GM12891 (cell line): ENCODE results near the gene STYXL2.

ENCODE experiments used
- DNase-seq: peaks from one replicate; pipeline ENCODE4 v3.0.0; 2011; ENCODE audit warnings: low spot score; ENCODE audit not compliant: insufficient read length
- FAIRE-seq: peaks from 2 replicates; lab custom pipeline; 2011; peaks lifted over from hg19 to GRCh38; lab: Jason Lieb, UNC
- PAX5 ChIP-seq: IDR thresholded peaks from 2 replicates; pipeline ENCODE4 v1.6.1; 2011; ENCODE audit warnings: low read length, moderate library complexity, mild to moderate bottlenecking; ENCODE audit not compliant: insufficient read depth, severe bottlenecking
- POLR2A ChIP-seq: IDR thresholded peaks from 2 replicates; pipeline ENCODE4 v1.6.1; 2011; ENCODE audit warnings: low read depth, low read length, control low read depth
- POLR2AphosphoS5 ChIP-seq: IDR thresholded peaks from 2 replicates; pipeline ENCODE4 v1.6.1; 2011; ENCODE audit warnings: low read depth, low read length, control low read depth
- POU2F2 ChIP-seq: IDR thresholded peaks from 2 replicates; pipeline ENCODE4 v1.6.1; 2011; ENCODE audit warnings: low read depth, mild to moderate bottlenecking, control low read depth, low read length, moderate library complexity
- SPI1 ChIP-seq: IDR thresholded peaks from 2 replicates; pipeline ENCODE4 v1.6.1; 2011; ENCODE audit warnings: low read depth, low read length, control low read depth
- TAF1 ChIP-seq: IDR thresholded peaks from 2 replicates; pipeline ENCODE4 v1.6.1; 2011; ENCODE audit warnings: low read depth, low read length, control low read depth

Gene STYXL2

DNA sequence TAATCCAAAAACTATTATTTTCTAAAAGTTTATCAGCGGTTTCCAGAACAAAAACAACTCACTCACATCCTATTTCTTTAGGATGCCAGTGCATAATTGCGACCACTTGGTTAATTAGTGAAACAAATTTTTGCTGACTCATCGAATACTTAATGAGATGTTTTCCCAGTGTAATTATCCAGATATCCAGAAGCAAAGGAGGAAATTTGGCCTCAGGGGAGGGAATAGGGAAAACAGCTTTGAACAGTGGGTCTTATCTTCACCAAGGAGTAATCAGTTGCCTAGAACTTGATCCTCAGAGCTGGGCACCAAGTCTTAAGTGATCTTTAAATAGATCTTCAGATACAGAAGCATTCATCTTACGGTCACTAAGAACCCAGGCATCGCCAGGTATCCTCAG is 24.3 kb downstream of the STYXL2 start:
- no peak for FAIRE-seq

DNA sequence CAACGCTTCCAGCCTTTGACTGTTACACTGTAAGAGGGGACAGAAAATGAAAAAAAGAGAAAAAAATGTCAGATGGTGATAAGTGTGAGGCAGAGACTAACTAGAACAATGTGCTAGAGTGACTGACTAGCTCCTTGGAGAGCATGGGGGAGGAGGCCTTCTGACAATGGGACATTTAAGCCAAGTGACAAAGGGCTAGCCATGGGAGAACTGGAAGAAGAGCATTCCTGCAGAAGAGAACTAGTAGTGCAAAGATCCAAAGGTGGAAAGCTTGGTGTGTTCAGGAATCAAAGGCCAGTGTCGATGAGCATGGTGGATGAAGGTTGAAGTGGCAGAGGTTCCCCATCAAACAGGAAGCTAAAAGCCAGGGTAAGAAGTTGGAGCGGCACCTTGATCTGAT is 25.8 kb downstream of the STYXL2 start:
- FAIRE-seq (no peak), DNase-seq (no peak)
- TF ChIP-seq PAX5 (no peak), POU2F2 (no peak)

More for the DNA sequence above, 24.3 kb downstream of the STYXL2 start:
- no peak for TF ChIP-seq TAF1
- no peak for TF ChIP-seq PAX5
- no peak for TF ChIP-seq POLR2AphosphoS5
- no peak for TF ChIP-seq POLR2A
- no peak for TF ChIP-seq POU2F2
- no peak for TF ChIP-seq SPI1
- DNase-seq = no peak

DNA sequence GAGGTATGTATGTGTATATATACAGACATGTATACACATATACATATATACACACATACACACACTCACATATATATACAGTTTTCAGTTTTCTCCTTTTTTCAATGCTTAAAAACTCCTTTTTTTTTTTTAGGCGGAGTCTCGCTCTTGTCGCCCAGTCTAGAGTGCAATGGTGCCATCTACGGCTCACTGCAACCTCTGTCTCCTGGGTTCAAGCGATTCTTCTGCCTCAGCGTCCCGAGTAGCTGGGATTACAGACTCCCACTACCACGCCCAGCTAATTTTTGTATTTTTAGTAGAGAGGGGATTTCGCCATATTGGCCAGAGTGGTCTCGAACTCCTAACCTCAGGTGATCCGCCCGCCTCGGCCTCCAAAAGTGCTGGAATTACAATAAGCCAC is 27.0 kb downstream of the STYXL2 start:
- FAIRE-seq (no peak), DNase-seq (no peak)
- no peak for TF ChIP-seq SPI1
- TF ChIP-seq POU2F2 = no peak
- TF ChIP-seq TAF1 = no peak
- no peak for TF ChIP-seq POLR2AphosphoS5
- TF ChIP-seq POLR2A = no peak
- TF ChIP-seq PAX5 = no peak

DNA sequence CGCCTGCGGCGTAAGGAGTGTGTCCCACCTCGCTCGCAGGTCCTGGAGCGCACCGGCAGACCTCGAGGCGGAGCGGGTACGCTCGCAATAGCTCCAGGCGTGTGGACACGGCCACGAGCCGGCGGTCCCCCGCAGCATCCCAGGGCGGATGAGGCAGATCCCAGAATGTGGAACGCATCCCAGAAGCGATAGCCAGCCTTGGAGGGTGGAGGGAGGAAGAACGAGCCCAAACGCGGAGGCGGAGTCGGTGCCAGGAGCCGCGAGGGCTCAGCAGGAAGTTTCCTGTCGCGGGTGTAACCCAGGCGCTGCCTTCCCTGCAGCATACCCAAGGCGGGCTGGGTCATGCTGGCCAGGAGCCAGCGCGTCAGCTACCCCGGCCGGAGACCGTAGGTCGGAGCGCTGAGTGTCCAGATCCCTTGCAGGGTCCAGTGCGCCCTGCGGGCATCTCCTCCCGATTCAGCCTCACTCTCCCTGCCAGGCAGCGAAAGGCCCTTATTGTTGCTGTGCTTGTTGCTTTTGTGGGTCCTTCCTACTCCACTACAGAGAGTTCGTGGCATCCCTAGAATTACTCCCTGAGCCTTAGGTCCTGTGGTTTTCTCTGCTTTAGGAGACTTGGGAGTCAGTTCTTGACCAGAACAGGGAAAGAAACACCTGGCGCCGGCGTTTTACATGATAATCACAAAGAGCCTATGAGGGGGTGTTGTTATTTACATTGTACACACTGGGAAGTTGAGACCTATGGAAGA is 27.7 kb downstream of the STYXL2 start:
- TF ChIP-seq POLR2A (no peak), PAX5 (no peak), POU2F2 (no peak), SPI1 (no peak), POLR2AphosphoS5 (no peak), TAF1 (no peak)
- DNase-seq (no peak), FAIRE-seq (no peak)

DNA sequence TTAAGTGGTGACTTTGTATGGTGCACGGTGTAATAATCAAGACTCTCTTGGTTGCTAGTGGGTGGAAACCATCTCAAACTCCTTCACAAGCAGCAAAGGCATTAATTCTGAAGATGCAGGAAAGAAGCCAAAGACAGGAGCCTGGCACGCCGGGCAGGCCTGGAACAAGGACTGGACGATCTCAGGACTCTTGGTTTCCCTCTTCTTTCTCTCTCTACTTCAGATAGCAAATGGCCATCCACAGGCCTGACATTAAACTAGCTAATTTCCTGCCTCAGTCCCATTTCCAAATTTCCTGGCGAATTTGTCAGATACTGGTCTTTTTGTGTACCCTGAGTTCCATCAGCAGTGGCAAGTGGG is 28.2 kb downstream of the STYXL2 start:
- DNase-seq (no peak), FAIRE-seq (no peak)
- TF ChIP-seq POU2F2 (no peak), POLR2A (no peak), POLR2AphosphoS5 (no peak), SPI1 (no peak)

DNA sequence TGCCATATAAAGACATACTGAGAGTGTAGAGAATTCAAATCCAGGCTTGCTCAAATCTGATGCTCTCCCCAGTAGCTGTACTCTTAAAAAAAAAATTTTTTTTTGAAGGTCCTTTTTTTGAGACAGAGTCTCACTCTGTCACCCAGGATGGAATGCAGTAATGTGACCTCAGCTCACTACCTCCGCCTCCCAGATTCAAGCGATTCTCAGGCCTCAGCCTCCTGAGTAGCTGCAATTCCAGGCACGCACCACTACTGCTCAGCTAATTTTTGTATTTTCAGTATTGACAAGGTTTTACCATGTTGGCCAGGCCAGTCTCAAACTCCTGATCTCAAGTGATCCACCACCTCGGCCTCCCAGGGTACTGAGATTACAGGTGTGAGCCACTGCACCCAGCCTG is 28.7 kb downstream of the STYXL2 start:
- no peak for FAIRE-seq
- no peak for TF ChIP-seq PAX5
- TF ChIP-seq TAF1 = no peak
- no peak for DNase-seq

DNA sequence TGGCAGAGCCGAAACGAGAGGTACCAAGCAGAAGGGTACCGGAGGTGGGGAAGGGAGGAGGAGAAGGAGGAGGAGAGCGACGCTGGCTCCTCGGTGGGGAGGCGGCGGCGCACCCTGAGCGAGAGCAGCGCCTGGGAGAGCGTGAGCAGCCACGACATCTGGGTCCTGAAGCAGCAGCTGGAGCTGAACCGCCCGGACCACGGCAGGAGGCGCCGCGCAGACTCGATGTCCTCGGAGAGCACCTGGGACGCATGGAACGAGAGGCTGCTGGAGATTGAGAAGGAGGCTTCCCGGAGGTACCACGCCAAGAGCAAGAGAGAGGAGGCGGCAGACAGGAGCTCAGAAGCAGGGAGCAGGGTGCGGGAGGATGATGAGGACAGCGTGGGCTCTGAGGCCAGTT is 32.4 kb downstream of the STYXL2 start:
- DNase-seq (no peak), FAIRE-seq (no peak)
- TF ChIP-seq POLR2A (no peak), SPI1 (no peak), TAF1 (no peak), POU2F2 (no peak), PAX5 (no peak), POLR2AphosphoS5 (no peak)

DNA sequence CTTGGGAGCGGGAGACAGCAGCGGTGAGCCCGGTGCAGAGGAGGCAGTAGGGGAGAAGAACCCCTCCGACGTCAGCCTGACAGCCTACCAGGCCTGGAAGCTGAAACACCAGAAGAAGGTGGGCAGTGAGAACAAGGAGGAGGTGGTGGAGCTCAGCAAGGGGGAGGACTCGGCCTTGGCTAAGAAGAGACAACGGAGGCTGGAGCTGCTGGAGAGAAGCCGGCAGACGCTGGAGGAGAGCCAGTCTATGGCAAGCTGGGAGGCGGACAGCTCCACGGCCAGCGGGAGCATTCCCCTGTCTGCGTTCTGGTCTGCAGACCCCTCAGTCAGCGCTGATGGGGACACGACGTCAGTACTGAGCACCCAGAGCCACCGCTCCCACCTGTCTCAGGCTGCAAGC is 32.9 kb downstream of the STYXL2 start:
- DNase-seq = no peak
- TF ChIP-seq SPI1 (no peak), POU2F2 (no peak), TAF1 (no peak), POLR2AphosphoS5 (no peak), POLR2A (no peak), PAX5 (no peak)
- no peak for FAIRE-seq

DNA sequence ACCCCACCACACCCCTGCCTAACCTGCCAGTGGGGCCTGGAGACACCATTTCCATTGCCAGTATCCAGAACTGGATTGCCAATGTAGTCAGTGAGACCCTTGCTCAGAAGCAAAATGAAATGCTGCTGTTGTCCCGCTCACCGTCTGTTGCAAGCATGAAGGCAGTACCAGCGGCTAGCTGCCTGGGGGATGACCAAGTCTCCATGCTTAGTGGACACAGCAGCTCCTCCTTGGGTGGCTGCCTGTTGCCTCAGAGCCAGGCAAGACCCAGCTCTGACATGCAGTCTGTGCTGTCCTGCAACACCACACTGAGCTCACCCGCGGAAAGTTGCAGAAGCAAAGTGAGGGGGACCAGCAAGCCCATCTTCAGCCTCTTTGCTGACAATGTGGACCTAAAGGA is 33.4 kb downstream of the STYXL2 start:
- TF ChIP-seq POU2F2 (no peak), POLR2AphosphoS5 (no peak), POLR2A (no peak), TAF1 (no peak), PAX5 (no peak), SPI1 (no peak)
- DNase-seq (no peak), FAIRE-seq (no peak)

DNA sequence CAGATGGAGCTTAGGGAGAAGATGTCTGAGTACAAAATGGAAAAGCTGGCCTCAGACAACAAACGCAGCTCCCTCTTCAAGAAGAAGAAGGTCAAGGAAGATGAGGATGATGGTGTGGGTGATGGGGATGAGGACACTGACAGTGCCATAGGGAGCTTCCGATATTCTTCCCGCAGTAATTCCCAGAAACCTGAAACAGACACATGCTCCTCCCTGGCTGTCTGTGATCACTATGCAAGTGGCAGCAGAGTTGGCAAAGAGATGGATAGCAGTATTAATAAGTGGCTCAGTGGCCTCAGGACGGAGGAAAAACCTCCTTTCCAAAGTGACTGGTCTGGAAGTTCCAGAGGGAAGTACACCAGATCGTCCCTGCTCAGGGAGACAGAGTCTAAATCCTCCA is 33.8 kb downstream of the STYXL2 start:
- no peak for FAIRE-seq
- TF ChIP-seq POLR2A = no peak
- TF ChIP-seq PAX5 = no peak
- no peak for TF ChIP-seq TAF1
- no peak for TF ChIP-seq SPI1
- no peak for TF ChIP-seq POLR2AphosphoS5
- no peak for TF ChIP-seq POU2F2
- DNase-seq = no peak
